Activated T-cell treated with anti-CD3 and anti-CD28 coated beads, Interleukin-2, amount 50 U/mL, for 1 hour (primary cell): ENCODE results near the gene S1PR4.
"Not testable (repeated sequence)": the region's sequence is repeated elsewhere in the genome, so short reads cannot be mapped to it uniquely, and the experiment has no call there.

Source experiments
- DNase-seq: peaks from one replicate; pipeline ENCODE4 v3.0.0-alpha.2; 2020

S1PR4 gene

GRCh38 chr19:3183721-3184641, 5.4 kb downstream of the S1PR4 start:
- DNase-seq = no peak

GRCh38 chr19:3184847-3185460, 6.4 kb downstream of the S1PR4 start:
- peak; percentile 76 for DNase-seq

- DNase-seq = peak; percentile 96
Observed at GRCh38 chr19:3185461-3186159, 7.0 kb downstream of the S1PR4 start, which contains the start of gene NCLN. Gene NCLN (plus strand): TSS chr19:3185930. CDS start chr19:3186031, 101 bp downstream.

DNA sequence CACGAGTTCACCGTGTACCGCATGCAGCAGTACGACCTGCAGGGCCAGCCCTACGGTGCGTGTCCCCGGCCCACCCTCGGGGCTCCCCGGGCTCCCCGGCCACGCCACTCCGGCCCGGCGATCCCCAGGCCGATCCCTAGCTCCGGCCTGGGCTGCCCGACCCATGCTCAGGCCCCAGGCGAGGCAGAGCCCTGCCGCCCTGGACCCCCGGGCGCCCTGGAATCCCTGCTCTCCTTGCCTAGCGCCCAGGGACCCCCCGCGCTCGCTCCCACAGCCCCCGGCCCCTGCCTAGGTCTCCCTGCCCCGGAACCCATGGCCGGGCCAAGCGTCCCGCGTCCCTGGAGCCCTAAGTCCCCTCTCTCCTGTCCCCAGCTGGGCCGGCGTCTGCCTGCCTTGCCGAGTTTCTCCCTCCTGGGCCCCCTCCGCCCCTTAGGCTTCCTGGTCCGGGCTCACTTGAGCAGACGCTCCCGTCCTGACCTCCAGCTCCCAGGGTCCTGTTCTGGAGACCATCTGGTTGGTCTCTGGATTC, 7.7 kb downstream of the S1PR4 start:
- no peak for DNase-seq

DNA sequence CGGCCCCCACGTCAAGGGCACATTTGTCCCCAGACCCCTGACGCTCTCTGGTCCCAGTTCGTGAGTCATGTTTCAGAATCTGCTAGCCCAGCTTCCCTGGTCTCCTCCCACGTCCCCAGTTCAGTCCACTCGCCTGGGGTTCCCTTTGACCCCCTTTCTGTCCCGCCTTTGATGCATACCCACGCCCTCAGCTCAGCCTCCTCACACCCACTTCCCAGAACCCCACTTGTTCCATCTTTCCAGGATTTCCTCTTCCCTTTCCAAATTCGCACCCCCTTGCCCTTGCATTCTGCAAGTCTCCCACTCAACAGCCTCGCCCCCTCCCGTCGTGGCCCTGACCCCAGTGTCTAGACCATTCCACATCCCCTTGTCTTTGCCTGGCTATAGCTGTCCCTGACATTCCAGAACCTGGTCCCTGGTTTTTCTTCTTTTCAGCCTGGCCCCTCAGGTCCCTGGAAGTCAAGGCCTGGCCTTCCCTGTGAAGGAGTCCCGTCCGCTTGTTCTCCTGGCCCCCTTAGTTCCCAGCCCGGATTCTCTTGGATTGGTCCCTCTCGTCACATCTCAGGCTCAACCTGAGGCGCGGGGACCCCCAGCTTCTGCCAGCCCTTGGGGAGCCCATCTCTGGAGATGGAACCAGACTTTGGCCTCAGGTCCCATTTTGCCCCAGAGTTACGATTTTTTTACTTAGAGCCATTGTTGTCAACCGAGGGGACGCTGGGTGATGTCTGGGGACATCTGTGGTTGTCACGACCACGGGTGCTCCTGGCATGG, 8.5 kb downstream of the S1PR4 start:
- DNase-seq = no peak

DNA sequence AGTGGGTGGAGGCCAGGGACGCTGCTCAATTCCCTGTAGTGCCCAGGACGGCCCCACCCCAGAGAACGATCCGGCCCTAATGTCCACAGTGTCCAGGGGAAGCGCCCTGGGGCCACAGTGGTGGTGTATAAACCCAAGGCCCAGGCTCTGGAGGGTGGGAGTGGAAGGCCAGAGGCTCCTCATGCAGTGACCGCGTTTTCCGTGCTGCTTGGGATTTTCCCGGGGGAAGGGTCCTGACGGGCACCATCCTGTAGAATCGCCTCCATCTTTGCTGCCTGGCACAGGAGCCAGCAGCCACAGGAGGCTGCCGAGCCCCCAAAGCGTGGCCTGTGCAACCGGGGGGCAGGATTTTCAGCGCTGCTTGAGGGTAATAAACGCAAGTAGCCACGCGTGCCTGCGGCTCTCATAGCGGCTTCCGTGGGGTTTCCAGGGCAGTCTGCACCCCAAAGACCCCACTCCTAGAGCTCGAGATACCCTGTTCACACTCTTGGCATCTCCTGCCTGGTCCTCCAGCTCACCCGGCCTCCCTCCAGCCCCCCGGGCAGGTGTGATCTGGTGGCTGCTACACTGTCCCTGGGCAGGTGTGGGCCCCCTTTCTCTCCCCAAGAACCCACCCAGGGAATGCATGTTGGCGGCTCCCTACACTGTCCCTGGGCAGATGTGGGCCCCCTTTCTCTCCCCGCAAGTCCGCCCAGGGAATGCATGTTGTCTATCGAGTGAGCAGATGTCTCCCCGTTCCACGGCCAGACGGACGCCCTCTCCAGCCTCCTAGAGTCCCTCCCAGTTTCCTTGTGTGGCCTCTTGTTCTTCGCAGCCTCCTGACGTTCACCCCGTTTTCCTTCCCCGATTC, 9.3 kb downstream of the S1PR4 start:
- no peak for DNase-seq

DNA sequence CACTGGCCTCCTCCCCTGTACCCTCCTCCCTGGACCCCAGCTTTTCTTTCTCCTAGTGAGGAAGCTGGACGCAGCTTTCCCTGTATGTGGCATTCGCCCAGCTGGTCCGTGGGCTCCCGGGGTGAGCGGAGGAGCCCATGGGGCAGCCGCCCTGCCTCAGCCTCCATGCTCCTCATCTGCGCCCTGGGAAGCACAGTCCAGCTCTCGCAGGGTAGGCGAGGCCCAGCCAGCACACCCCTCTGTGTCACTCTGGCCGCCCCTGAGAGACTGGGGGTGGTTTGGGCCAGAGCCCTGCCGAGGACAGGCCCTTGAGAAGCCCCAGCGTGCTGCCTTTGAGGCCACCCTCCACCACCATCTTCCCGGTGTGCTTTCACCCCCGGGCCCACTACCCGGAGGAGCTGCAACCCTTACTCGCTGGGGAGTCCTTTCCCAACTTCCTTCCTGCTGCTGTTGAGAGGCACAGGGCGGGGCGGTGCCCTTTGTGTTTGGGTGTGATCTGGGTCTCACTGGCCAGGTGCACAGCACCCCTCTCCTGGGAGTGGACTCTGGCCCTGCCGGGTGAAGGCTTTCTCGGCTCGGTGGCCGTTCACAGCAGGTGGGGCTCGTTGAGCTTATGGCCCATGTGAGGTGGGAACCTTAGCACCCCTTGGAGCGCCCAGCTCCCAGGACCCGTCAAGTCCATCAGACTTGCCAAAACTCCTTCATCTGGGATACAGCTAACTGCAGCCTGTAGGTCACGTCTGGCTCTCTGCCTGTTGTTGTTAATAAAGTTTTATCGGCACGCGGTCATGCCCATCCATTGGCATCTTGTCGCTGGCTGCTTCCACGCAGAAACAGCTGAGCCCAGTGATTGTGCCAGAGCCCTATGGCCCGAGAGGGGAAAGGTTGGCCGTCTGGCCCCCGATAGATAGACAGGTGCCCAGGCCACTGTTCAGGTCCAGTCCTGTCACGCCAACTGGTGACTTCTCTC, 10.3 kb downstream of the S1PR4 start:
- DNase-seq = no peak

DNA sequence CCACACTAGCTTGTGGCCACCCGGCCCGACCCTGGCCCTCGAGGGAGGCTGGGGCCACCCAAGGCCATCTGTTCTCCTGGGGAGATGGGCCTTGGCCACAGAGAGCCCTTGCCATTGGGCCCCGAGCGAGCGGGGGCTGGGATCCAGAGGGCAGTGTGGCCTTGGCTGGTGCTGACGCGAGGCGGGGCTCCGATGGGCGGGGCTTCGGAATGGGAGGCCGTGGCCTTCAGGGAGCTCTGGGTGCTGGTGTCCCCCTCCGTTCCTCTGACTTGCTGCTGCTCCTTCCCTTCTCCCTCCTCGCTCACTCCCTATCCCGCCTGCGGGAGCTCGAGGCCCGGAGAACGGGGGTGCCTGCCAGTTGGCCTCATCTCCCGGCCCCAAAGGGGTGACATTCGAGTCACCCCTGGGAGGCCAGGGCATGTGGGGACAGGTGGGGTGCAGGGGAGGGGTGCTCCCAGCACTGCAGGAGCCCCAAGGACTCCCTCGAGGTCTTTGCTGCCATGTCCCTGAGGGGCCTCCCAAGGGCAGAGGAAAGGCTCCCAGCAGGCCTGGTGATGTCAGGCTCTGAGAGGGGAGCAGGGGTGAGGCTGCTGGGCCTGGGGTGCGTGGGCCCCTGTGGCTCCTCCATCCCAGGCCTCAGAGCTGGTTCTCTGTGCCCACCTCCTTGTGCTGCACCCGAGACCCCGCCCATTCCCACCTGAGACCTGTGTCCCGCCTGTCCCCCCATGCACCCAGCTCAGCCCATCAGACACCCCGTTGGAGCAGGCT, 11.3 kb downstream of the S1PR4 start:
- no peak for DNase-seq

- no peak for DNase-seq
Observed at GRCh38 chr19:3190470-3190770, 11.9 kb downstream of the S1PR4 start.

- DNase-seq = no peak
Observed at GRCh38 chr19:3190921-3191805, 12.6 kb downstream of the S1PR4 start.

- not testable (repeated sequence) for DNase-seq
Observed at GRCh38 chr19:3191806-3192104, 13.2 kb downstream of the S1PR4 start.

- no peak for DNase-seq
Observed at GRCh38 chr19:3192228-3192635, 13.7 kb downstream of the S1PR4 start.

GRCh38 chr19:3192684-3193083, 14.1 kb downstream of the S1PR4 start:
- DNase-seq = no peak

- DNase-seq = no peak
Observed at GRCh38 chr19:3193256-3194105, 14.9 kb downstream of the S1PR4 start.

GRCh38 chr19:3194106-3195087, 15.8 kb downstream of the S1PR4 start:
- DNase-seq = no peak
